GM12891 (cell line): ENCODE results near the gene OSM.

ENCODE experiments used
- PAX5 ChIP-seq: IDR thresholded peaks from 2 replicates; pipeline ENCODE4 v1.6.1; 2011; ENCODE audit warnings: low read length, moderate library complexity, mild to moderate bottlenecking; ENCODE audit not compliant: insufficient read depth, severe bottlenecking
- POLR2A ChIP-seq: IDR thresholded peaks from 2 replicates; pipeline ENCODE4 v1.6.1; 2011; ENCODE audit warnings: low read depth, low read length, control low read depth
- POLR2AphosphoS5 ChIP-seq: IDR thresholded peaks from 2 replicates; pipeline ENCODE4 v1.6.1; 2011; ENCODE audit warnings: low read depth, low read length, control low read depth
- SPI1 ChIP-seq: IDR thresholded peaks from 2 replicates; pipeline ENCODE4 v1.6.1; 2011; ENCODE audit warnings: low read depth, low read length, control low read depth
- TAF1 ChIP-seq: IDR thresholded peaks from 2 replicates; pipeline ENCODE4 v1.6.1; 2011; ENCODE audit warnings: low read depth, low read length, control low read depth

- TF ChIP-seq SPI1, result no peak
- TF ChIP-seq POLR2A, result no peak
- no peak for TF ChIP-seq POLR2AphosphoS5
- TF ChIP-seq TAF1, result no peak
- no peak for TF ChIP-seq PAX5
Observed at GRCh38 chr22:30304495-30305244, 38.0 kb upstream of the OSM start.
